ENCODE data around the gene FCRLA.
"Not testable (repeated sequence)": the region's sequence is repeated elsewhere in the genome, so short reads cannot be mapped to it uniquely, and the experiment has no call there.

Gene FCRLA

DNA sequence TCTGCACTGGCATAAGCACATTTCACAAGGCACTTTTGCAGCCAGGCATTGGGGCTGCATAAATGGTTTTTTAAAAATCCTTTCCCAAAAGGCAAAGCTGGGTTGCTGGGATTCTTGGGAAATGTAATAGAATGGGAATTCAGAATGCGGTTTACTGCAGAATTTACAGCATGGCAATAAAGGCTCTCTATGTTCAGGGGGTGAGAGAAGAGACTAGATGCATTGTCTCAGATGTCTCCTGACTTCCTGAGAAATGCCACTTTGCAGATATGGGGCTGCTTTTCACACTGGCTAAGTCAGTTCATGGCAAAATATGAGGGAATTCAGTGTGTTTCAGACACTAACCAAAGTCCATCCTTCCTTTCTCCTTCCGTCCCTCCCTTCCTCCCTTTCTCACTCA lies 30.6 kb upstream of the FCRLA start:
- Histone ChIP-seq H3K27ac (no peak overlapping the region), H3K4me3 (no peak overlapping the region), H3K9me3 (ENCODE audit: low read depth, low read length) (no peaks in the 10 kb centered on the region), H3K9ac (ENCODE audit: insufficient read length) (no peak overlapping the region), H3K36me3 (ENCODE audit: insufficient read depth, low read length) (no peaks in the 10 kb centered on the region)
- TF ChIP-seq POLR2AphosphoS5 (IDR thresholded peaks at IDR 0.05; ENCODE audit: borderline replicate concordance, low read depth, low read length) = no peak
- no peak for TF ChIP-seq EZH2 (IDR thresholded peaks at IDR 0.05)
- TF ChIP-seq FOXP2 (optimal IDR thresholded peaks at IDR 0.05; ENCODE audit: control extremely low read depth, extremely low read length, insufficient read depth) = no peak
- no peak for DNase-seq (ENCODE audit: low read depth, low spot score)

DNA sequence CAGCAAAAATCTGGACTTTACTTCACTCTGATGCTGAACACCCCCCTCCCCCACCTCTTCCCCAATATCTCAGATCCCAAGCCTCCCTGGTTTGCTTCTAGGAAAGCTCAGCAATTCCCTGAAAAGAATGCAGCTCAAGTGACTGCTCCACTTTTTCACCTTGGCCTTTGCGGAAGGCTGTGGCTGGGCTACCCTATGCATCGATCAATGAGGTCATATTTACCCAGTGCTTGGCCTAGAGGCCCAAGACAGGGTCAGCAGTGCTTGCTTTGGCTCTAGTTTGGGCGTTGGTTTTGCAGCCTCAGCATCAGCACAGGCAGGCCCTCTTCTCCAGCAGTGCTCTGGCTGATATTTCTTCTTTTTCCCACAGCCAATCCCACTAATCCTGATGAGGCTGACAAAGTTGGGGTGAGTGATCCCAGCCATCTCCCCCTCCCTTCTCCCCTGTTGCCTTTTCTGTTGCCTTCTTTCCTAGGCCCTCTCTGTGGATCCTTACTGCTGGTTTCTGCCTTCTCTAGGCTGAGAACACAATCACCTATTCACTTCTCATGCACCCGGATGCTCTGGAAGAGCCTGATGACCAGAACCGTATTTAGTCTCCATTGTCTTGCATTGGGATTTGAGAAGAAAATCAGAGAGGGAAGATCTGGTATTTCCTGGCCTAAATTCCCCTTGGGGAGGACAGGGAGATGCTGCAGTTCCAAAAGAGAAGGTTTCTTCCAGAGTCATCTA lies 29.9 kb upstream of the FCRLA start:
- no peak overlapping the region for H3K27ac ChIP-seq
- no peak for DNase-seq (ENCODE audit: low read depth, low spot score)
- TF ChIP-seq FOXP2 (optimal IDR thresholded peaks at IDR 0.05; ENCODE audit: control extremely low read depth, extremely low read length, insufficient read depth) = no peak
- no peak for TF ChIP-seq POLR2AphosphoS5 (IDR thresholded peaks at IDR 0.05; ENCODE audit: borderline replicate concordance, low read depth, low read length)
- no peak for TF ChIP-seq EZH2 (IDR thresholded peaks at IDR 0.05)
- H3K9ac ChIP-seq (ENCODE audit: insufficient read length) = no peak overlapping the region
- H3K36me3 ChIP-seq (ENCODE audit: insufficient read depth, low read length) = no peaks in the 10 kb centered on the region
- no peaks in the 10 kb centered on the region for H3K9me3 ChIP-seq (ENCODE audit: low read depth, low read length)
- H3K4me3 ChIP-seq = no peak overlapping the region

DNA sequence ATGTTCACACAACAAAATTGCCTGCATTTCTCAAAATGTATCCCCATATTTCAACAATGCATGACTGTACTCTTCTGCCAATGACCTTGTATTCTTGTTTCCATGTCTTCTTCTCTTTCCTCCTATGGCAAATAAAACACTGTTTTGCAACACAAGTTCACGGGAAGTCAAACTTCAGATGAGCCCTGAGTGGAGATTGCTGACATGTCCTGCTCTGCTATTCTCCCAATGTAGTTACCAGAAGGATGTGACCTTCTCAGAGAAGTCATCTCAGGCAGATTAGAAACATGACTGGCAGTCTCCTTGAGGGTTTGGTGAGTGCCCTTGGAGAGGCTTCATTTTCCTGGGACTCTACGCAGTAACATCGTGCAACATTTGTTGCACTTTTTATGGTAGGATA lies 28.5 kb upstream of the FCRLA start:
- H3K9me3 ChIP-seq (ENCODE audit: low read depth, low read length) = no peaks in the 10 kb centered on the region
- no peak for DNase-seq (ENCODE audit: low read depth, low spot score)
- no peak overlapping the region for H3K4me3 ChIP-seq
- H3K27ac ChIP-seq = no peak overlapping the region
- TF ChIP-seq EZH2 (IDR thresholded peaks at IDR 0.05) (no peak), POLR2AphosphoS5 (IDR thresholded peaks at IDR 0.05; ENCODE audit: borderline replicate concordance, low read depth, low read length) (no peak), FOXP2 (optimal IDR thresholded peaks at IDR 0.05; ENCODE audit: control extremely low read depth, extremely low read length, insufficient read depth) (no peak)
- H3K36me3 ChIP-seq (ENCODE audit: insufficient read depth, low read length) = no peaks in the 10 kb centered on the region
- no peak overlapping the region for H3K9ac ChIP-seq (ENCODE audit: insufficient read length)

DNA sequence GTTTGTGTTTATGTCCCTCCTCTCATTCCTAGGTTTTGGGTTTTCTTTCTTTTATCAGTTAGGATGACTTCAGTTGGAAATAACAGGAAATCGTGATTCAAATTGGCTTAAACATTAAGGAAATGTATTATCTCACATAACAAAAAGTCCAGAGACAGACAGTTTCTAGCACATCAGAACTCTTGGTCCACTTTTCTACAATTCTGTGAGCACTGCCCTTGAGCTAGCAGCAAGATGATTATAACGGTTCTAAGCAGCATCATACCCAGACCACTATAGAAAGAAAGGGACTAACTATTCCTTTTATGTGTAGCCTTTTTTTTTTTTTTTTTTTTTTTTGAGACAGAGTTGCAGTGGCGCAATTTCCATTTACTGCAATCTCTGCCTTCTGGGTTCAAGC lies 25.1 kb upstream of the FCRLA start:
- H3K9me3 ChIP-seq (ENCODE audit: low read depth, low read length) = no peaks in the 10 kb centered on the region
- H3K27ac ChIP-seq = no peak overlapping the region
- H3K9ac ChIP-seq (ENCODE audit: insufficient read length) = no peak overlapping the region
- TF ChIP-seq FOXP2 (optimal IDR thresholded peaks at IDR 0.05; ENCODE audit: control extremely low read depth, extremely low read length, insufficient read depth) = no peak
- TF ChIP-seq EZH2 (IDR thresholded peaks at IDR 0.05) = no peak
- no peak for TF ChIP-seq POLR2AphosphoS5 (IDR thresholded peaks at IDR 0.05; ENCODE audit: borderline replicate concordance, low read depth, low read length)
- DNase-seq (ENCODE audit: low read depth, low spot score) = no peak
- no peaks in the 10 kb centered on the region for H3K36me3 ChIP-seq (ENCODE audit: insufficient read depth, low read length)
- no peak overlapping the region for H3K4me3 ChIP-seq

DNA sequence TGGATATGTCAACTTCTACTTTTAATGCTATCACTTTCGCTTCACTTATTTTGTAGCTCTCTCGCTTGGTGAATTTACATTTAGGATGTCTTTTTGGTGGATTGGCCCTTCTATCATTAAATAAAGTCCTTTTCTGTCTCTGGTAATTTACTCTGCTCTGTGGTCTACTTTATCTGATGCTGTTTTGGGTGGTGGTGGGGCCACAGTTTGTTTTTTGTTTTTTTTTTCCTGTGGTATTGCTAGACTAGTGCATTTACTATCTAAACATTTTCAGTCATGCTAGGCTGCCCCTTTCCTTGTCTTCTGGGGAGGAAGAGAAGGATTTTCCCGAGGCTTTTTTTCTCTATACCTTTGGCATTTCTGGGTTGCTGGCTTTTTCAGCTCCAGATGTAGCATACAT lies 18.1 kb upstream of the FCRLA start:
- DNase-seq (ENCODE audit: low read depth, low spot score) = no peak
- Histone ChIP-seq H3K9me3 (ENCODE audit: low read depth, low read length) (no peaks in the 10 kb centered on the region), H3K4me3 (no peak overlapping the region), H3K9ac (ENCODE audit: insufficient read length) (no peak overlapping the region), H3K36me3 (ENCODE audit: insufficient read depth, low read length) (no peaks in the 10 kb centered on the region), H3K27ac (no peak overlapping the region)
- TF ChIP-seq FOXP2 (optimal IDR thresholded peaks at IDR 0.05; ENCODE audit: control extremely low read depth, extremely low read length, insufficient read depth) = no peak
- TF ChIP-seq EZH2 (IDR thresholded peaks at IDR 0.05) = no peak
- TF ChIP-seq POLR2AphosphoS5 (IDR thresholded peaks at IDR 0.05; ENCODE audit: borderline replicate concordance, low read depth, low read length) = no peak

DNA sequence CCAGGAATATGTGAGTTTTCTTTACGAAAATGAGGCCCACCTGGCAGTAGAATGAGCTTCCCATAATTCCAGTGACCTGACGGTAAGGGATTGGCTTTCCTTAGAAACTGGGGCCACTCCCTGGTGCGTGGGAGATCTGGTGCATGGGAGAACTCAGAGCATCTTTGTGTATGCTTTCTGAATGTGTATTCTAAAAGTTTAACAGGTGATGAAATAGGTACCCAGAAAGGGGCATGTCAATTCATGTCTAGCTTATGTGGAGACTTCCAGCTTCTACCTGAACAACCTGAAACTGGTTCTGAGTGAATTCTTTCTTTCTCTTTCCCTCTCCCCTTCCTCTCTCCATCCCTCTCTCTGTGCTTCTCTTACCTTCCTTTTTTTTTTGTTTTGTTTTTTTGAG lies 15.2 kb upstream of the FCRLA start:
- no peak overlapping the region for H3K4me3 ChIP-seq
- no peak overlapping the region for H3K27ac ChIP-seq
- no peaks in the 10 kb centered on the region for H3K9me3 ChIP-seq (ENCODE audit: low read depth, low read length)

DNA sequence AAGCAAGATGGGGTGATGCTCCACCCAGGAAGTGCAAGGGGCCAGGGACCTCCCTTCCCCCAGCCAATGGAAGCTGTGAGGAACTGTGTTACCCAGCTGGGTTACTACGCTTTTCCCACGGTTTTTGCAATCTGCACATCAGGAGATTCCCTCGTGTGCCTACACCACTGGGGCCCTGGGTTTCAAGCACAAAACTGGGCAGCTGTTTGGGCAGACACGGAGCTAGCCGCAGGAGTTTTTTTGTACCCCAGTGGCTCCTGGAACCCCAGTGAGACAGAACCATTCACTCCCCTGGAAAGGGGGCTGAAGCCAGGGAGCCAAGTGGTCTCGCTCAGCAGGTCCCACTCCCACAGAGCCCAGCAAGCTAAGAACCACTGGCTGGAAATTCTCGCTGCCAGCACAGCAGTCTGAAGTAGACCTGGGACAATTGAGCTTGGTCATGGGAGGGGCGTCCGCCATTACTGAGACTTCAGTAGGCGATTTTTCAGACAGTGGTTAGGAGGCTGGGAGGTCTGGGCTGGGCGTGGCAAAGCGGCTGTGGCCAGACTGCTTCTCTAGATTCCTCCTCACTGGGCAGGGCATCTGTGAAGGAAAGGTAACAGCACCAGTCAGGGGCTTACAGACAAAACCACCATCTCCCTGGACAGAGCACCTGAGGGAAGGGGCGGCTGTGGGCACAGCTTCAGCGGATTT lies 13.9 kb upstream of the FCRLA start:
- not testable (repeated sequence) for H3K27ac ChIP-seq; H3K9me3 ChIP-seq (ENCODE audit: low read depth, low read length); DNase-seq (ENCODE audit: low read depth, low spot score); H3K9ac ChIP-seq (ENCODE audit: insufficient read length); H3K4me3 ChIP-seq; H3K36me3 ChIP-seq (ENCODE audit: insufficient read depth, low read length)

More for the DNA sequence above, 15.2 kb upstream of the FCRLA start:
- Histone ChIP-seq H3K9ac (ENCODE audit: insufficient read length) (no peak overlapping the region), H3K36me3 (ENCODE audit: insufficient read depth, low read length) (no peaks in the 10 kb centered on the region)
- no peak for TF ChIP-seq POLR2AphosphoS5 (IDR thresholded peaks at IDR 0.05; ENCODE audit: borderline replicate concordance, low read depth, low read length)
- no peak for TF ChIP-seq FOXP2 (optimal IDR thresholded peaks at IDR 0.05; ENCODE audit: control extremely low read depth, extremely low read length, insufficient read depth)
- TF ChIP-seq EZH2 (IDR thresholded peaks at IDR 0.05) = no peak
- DNase-seq (ENCODE audit: low read depth, low spot score) = no peak

DNA sequence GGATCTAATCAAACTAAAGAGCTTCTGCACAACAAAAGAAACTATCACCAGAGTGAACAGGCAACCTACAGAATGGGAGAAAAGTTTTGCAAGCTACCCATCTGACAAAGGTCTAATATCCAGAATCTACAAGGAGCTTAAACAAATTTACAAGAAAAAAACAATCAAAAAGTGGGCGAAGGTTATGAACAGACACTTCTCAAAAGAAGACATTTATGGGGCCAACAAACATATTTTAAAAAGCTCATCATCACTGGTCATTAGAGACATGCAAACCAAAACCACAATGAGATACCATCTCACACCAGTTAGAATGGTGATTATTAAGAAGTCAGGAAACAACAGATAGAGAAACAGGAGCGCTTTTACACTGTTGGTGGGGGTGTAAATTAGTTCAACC lies 8.7 kb upstream of the FCRLA start:
- not testable (repeated sequence) for H3K27ac ChIP-seq; DNase-seq (ENCODE audit: low read depth, low spot score); H3K4me3 ChIP-seq; H3K9me3 ChIP-seq (ENCODE audit: low read depth, low read length); H3K9ac ChIP-seq (ENCODE audit: insufficient read length); H3K36me3 ChIP-seq (ENCODE audit: insufficient read depth, low read length)

DNA sequence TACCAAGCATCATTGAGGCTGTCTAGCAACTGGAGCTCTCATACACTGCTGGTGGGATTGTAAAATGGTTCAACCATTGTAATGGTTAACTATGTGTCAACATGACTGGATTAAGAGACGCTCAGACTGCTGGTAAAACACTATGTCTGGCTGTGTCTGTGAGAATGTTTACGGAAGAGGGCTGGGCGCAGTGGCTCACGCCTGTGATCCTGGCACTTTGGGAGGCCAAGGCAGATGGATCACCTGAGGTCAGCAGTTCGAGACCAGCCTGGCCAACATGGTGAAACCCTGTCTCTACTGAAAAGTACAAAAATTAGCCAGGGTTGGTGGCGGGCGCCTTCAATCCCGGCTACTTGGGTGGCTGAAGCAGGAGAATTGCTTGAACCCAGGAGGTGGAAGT lies 4.8 kb upstream of the FCRLA start:
- no peak for DNase-seq (ENCODE audit: low read depth, low spot score)
- Histone ChIP-seq H3K36me3 (ENCODE audit: insufficient read depth, low read length) (no peaks in the 10 kb centered on the region), H3K4me3 (no peak overlapping the region), H3K27ac (no peak overlapping the region), H3K9me3 (ENCODE audit: low read depth, low read length) (no peaks in the 10 kb centered on the region), H3K9ac (ENCODE audit: insufficient read length) (no peak overlapping the region)
- TF ChIP-seq FOXP2 (optimal IDR thresholded peaks at IDR 0.05; ENCODE audit: control extremely low read depth, extremely low read length, insufficient read depth) (no peak), EZH2 (IDR thresholded peaks at IDR 0.05) (no peak), POLR2AphosphoS5 (IDR thresholded peaks at IDR 0.05; ENCODE audit: borderline replicate concordance, low read depth, low read length) (no peak)

Measured in SK-N-MC (cell line).